HepG2 (cell line): ENCODE measurements around the gene CPB1. TPM values are rescaled to one million over a fixed set of nuclear protein-coding genes. Genes with fewer than 3 reads are reported as not detected.

ENCODE experiments used
- ATAC-seq: fragments of 200-7000 bp; cut with Tn5 transposase; 3 replicates; pipeline ENCODE4 v1.9.1; 2020; ENCODE audit warnings: mild to moderate bottlenecking, moderate library complexity
- BruUV-seq: library from RNA; stranded (reverse); fragments of 400-500 nt; replicated peaks from 2 replicates; lab custom pipeline; 2021; lab: Mats Ljungman, UMichigan
- CTCF ChIA-PET: fragments of 300-600 bp; formaldehyde crosslinking; extraction: SDS; loops from one replicate; lab custom pipeline; 2021; ENCODE audit warnings: low total read pairs, inconsistent platforms, low intra/inter-chr PET ratio; lab: Yijun Ruan, JAX
- POLR2A ChIA-PET: fragments of 350-600 bp; sonication (Branson Sonifier 250); formaldehyde crosslinking; loops from one replicate; lab custom pipeline; 2020; ENCODE audit warnings: antibody characterized with exemption, inconsistent platforms; lab: Yijun Ruan, JAX
- DNase-seq: peaks from one replicate; pipeline ENCODE4 v3.0.0-alpha.2; 2015; ENCODE audit warnings: low spot score
- FAIRE-seq: peaks from 3 replicates; lab custom pipeline; 2011; peaks lifted over from hg19 to GRCh38; lab: Jason Lieb, UNC
- H2AFZ ChIP-seq: one replicate; pipeline ENCODE4 v1.6.1; 2011; ENCODE audit warnings: low read length, inconsistent platforms
- H3K27ac ChIP-seq: fragments of 300-600 bp; 3 replicates; pipeline ENCODE4 v1.8.0; 2011; ENCODE audit warnings: mixed run types, mild to moderate bottlenecking, mixed read lengths, low read length, inconsistent platforms; ENCODE audit not compliant: insufficient read depth; ENCODE audit errors: extremely low read length
- H3K27me3 ChIP-seq, 2 experiments: fragments of 200-600 bp in 1 of 2; 2 replicates in 1 of 2; 3 replicates in 1 of 2; pipeline versions ENCODE4 v1.6.0 to v1.8.0; 2011; ENCODE audit warnings: low read length in 2 of 2, mild to moderate bottlenecking in 2 of 2, moderate library complexity in 2 of 2, inconsistent platforms in 1 of 2; ENCODE audit not compliant: insufficient read depth in 2 of 2, control insufficient read depth in 1 of 2
- H3K36me3 ChIP-seq, 2 experiments: fragments of 200-600 bp in 1 of 2; replicated peaks in 1 of 2; 2 replicates in 1 of 2; 3 replicates in 1 of 2; pipeline versions ENCODE4 v1.5.1 to v1.8.0; 2011; ENCODE audit warnings: low read length in 2 of 2, inconsistent platforms in 1 of 2; ENCODE audit not compliant: insufficient read depth in 2 of 2, control insufficient read depth in 1 of 2
- H3K4me1 ChIP-seq: 2 replicates; pipeline ENCODE4 v1.5.1; 2012; ENCODE audit warnings: low read length, inconsistent platforms; ENCODE audit not compliant: insufficient read depth
- H3K4me2 ChIP-seq: 2 replicates; pipeline ENCODE4 v1.6.0; 2011; ENCODE audit warnings: low read depth, low read length, inconsistent platforms
- H3K4me3 ChIP-seq, 3 experiments: fragments of 200-600 bp in 1 of 3; sonication (generic), shearing (Covaris generic) in 1 of 3; replicated peaks in 1 of 3; 2 replicates each; pipeline ENCODE4 v1.5.1; 2011 to 2016; ENCODE audit warnings: low read length in 3 of 3, inconsistent platforms in 2 of 3, low read depth in 2 of 3, mild to moderate bottlenecking in 2 of 3, control low read depth in 1 of 3, mixed read lengths in 1 of 3; ENCODE audit not compliant: insufficient read depth in 1 of 3
- H3K79me2 ChIP-seq: one replicate; pipeline ENCODE4 v1.6.1; 2011; ENCODE audit warnings: low read length, inconsistent platforms; ENCODE audit not compliant: insufficient read depth
- H3K9ac ChIP-seq: 2 replicates; pipeline ENCODE4 v1.6.0; 2011; ENCODE audit warnings: mild to moderate bottlenecking, low read depth, low read length, inconsistent platforms; ENCODE audit not compliant: insufficient read depth
- H3K9me3 ChIP-seq: 2 replicates; pipeline ENCODE4 v1.5.1; 2012; ENCODE audit warnings: mild to moderate bottlenecking, low read length
- H4K20me1 ChIP-seq: 2 replicates; pipeline ENCODE4 v1.6.0; 2011; ENCODE audit warnings: inconsistent platforms, mild to moderate bottlenecking, low read length, moderate library complexity; ENCODE audit not compliant: insufficient read depth
- ATF7-NPFF ChIP-seq: sonication (generic); formaldehyde crosslinking; IDR thresholded peaks from 2 replicates; pipeline ENCODE4 v1.8.1; 2023; ENCODE audit warnings: mild to moderate bottlenecking, low read depth, missing genetic modification reagents, moderate library complexity
- EEA1 ChIP-seq: sonication (generic); formaldehyde crosslinking; IDR thresholded peaks from 2 replicates; pipeline ENCODE4 v1.5.1; 2020; ENCODE audit warnings: mild to moderate bottlenecking, missing genetic modification reagents, borderline replicate concordance
- HBP1 ChIP-seq: IDR thresholded peaks from 2 replicates; pipeline ENCODE4 v1.6.1; 2016; ENCODE audit warnings: low read depth, control low read depth
- HOXA3 ChIP-seq: sonication (generic); formaldehyde crosslinking; IDR thresholded peaks from 2 replicates; pipeline ENCODE4 v1.5.0; 2020; ENCODE audit warnings: missing genetic modification reagents
- KAT7 ChIP-seq: IDR thresholded peaks from 2 replicates; pipeline ENCODE4 v1.6.1; 2018; ENCODE audit warnings: borderline replicate concordance, missing compliant biosample characterization
- KLF13 ChIP-seq: sonication (generic); formaldehyde crosslinking; IDR thresholded peaks from 2 replicates; pipeline ENCODE4 v1.4.0; 2020; ENCODE audit warnings: mild to moderate bottlenecking, missing genetic modification reagents
- MYPOP ChIP-seq: sonication (generic); formaldehyde crosslinking; IDR thresholded peaks from 2 replicates; pipeline ENCODE4 v1.8.1; 2023; ENCODE audit warnings: mild to moderate bottlenecking, moderate library complexity, missing genetic modification reagents
- RXRB ChIP-seq: IDR thresholded peaks from 2 replicates; pipeline ENCODE4 v1.6.1; 2016; ENCODE audit warnings: borderline replicate concordance, missing genetic modification reagents, missing compliant biosample characterization
- ZIK1 ChIP-seq: sonication (generic); formaldehyde crosslinking; IDR thresholded peaks from 2 replicates; pipeline ENCODE4 v1.5.0; 2020; ENCODE audit warnings: mild to moderate bottlenecking, low read depth, missing genetic modification reagents, borderline replicate concordance
- ZMYM3 ChIP-seq: sonication (generic); formaldehyde crosslinking; IDR thresholded peaks from 2 replicates; pipeline ENCODE4 v1.5.1; 2020; ENCODE audit warnings: mild to moderate bottlenecking, missing genetic modification reagents
- ZNF251 ChIP-seq: sonication (generic); formaldehyde crosslinking; IDR thresholded peaks from 2 replicates; pipeline ENCODE4 v1.9.0; 2021; ENCODE audit warnings: mild to moderate bottlenecking, missing genetic modification reagents
- ZNF414 ChIP-seq: sonication (generic); formaldehyde crosslinking; IDR thresholded peaks from 2 replicates; pipeline ENCODE4 v1.5.0; 2020; ENCODE audit warnings: missing genetic modification reagents
- ZNF558 ChIP-seq: sonication (generic); formaldehyde crosslinking; IDR thresholded peaks from 2 replicates; pipeline ENCODE4 v1.9.0; 2022; ENCODE audit warnings: mild to moderate bottlenecking, missing genetic modification reagents, borderline replicate concordance
- WGBS: methylation state at CpG from one replicate; pipeline ENCODE4 v1.1.6; 2017; ENCODE audit warnings: low lambda C conversion rate; 5-methylcytosine and 5-hydroxymethylcytosine counted together
- in situ Hi-C: cut with HindIII; loops from 2 replicates; pipeline ENCODE4 v1.10.0; 2017; ENCODE audit warnings: low pct_unique_long_range_greater_than_20kb; ENCODE audit not compliant: extremely low pct_ligation_motif_present
- intact Hi-C: fragments of 100-400 bp; cut with micrococcal nuclease; formaldehyde crosslinking; loops from one replicate; pipeline ENCODE4 v1.10.0; 2022; ENCODE audit not compliant: unreplicated experiment
- polyA plus RNA-seq, 8 experiments: library from polyadenylated mRNA; depleted of rRNA in 3 of 8; stranded (reverse) in 7 of 8; unstranded in 1 of 8; fragments of >200 nt; fragmentation: Illumina TruSeq in 4 of 8; extraction: Trizol in 4 of 8; gene quantifications; 2 replicates each; pipeline versions ENCODE4 v1.2.1 to v1.2.3, GENCODE V29; 2011 to 2016; ENCODE audit warnings: low read depth in 4 of 8, missing spikeins in 1 of 8, mixed read lengths in 1 of 8; ENCODE audit not compliant: insufficient read depth in 1 of 8
- total RNA-seq, 5 experiments: library from RNA; depleted of rRNA; stranded (reverse); fragments of >200 nt; fragmentation: Illumina TruSeq; extraction: Trizol; gene quantifications; 2 replicates each; pipeline ENCODE4 v1.2.3, GENCODE V29; 2016; ENCODE audit warnings: low read depth in 1 of 5
- TF ChIP-seq, protein P1 (sequence below): sonication (generic); formaldehyde crosslinking; IDR thresholded peaks from 2 replicates; pipeline ENCODE4 v1.8.1; 2022; ENCODE audit warnings: mild to moderate bottlenecking, missing genetic modification reagents

CPB1 gene
- total and polyA plus RNA-seq, 2 of the 13 experiments (the other 11 are each of a cell fraction or from before 2014, with no cell fraction given) = not detected

- no peak for DNase-seq
- intact Hi-C loops = no loop called here
- H2AFZ ChIP-seq = no peak overlapping the region
- no peaks in the 10 kb centered on the region for H3K36me3 ChIP-seq
- no peaks in the 10 kb centered on the region for H3K27me3 ChIP-seq
- ATAC-seq = no peak
- H4K20me1 ChIP-seq = no peaks in the 10 kb centered on the region
- WGBS = 24% methylated on average over 11 of the region's 11 CpGs
- no peak overlapping the region for H3K9ac ChIP-seq
- H3K4me3 ChIP-seq = no peak overlapping the region
- H3K79me2 ChIP-seq = no peaks in the 10 kb centered on the region
- in situ Hi-C loops = no loop called here
- ChIA-PET POLR2A (no interaction called here), CTCF (no interaction called here)
- BruUV-seq = no TSS peak
- FAIRE-seq = no peak
- H3K4me1 ChIP-seq = peaks cover 2% of the 10 kb centered on the region; the same call in 1 of the 2 replicates
- H3K9me3 ChIP-seq = no peaks in the 10 kb centered on the region
- H3K4me2 ChIP-seq = no peak overlapping the region
- no peak overlapping the region for H3K27ac ChIP-seq
- TF ChIP-seq MYPOP = no peak
These were observed 12.1 kb upstream of the CPB1 start for GRCh38 chr3:148815316-148816110.

GRCh38 chr3:148816427-148816826, 11.2 kb upstream of the CPB1 start:
- Histone ChIP-seq H3K27ac (no peak overlapping the region), H2AFZ (no peak overlapping the region), H3K27me3 (no peaks in the 10 kb centered on the region), H3K9me3 (no peaks in the 10 kb centered on the region), H3K79me2 (no peaks in the 10 kb centered on the region), H3K4me1 (peaks cover 8% of the 10 kb centered on the region), H4K20me1 (no peaks in the 10 kb centered on the region), H3K4me2 (no peak overlapping the region), H3K36me3 (no peaks in the 10 kb centered on the region), H3K9ac (no peak overlapping the region), H3K4me3 (no peak overlapping the region)
- FAIRE-seq = no peak
- intact Hi-C loops (no loop called here), in situ Hi-C loops (no loop called here)
- ATAC-seq = no peak
- CTCF ChIA-PET = no interaction called here
- BruUV-seq = no TSS peak
- no peak for DNase-seq
- POLR2A ChIA-PET = no interaction called here
- 26% methylated on average over 2 of the region's 2 CpGs for WGBS
- TF ChIP-seq HBP1 (CRISPR knock-in tag) = no peak
- no peak for TF ChIP-seq EEA1 (CRISPR knock-in tag)
- TF ChIP-seq RXRB (CRISPR knock-in tag) = no peak
- no peak for TF ChIP-seq KLF13
- TF ChIP-seq ZMYM3 = no peak
- TF ChIP-seq, protein P1, sequence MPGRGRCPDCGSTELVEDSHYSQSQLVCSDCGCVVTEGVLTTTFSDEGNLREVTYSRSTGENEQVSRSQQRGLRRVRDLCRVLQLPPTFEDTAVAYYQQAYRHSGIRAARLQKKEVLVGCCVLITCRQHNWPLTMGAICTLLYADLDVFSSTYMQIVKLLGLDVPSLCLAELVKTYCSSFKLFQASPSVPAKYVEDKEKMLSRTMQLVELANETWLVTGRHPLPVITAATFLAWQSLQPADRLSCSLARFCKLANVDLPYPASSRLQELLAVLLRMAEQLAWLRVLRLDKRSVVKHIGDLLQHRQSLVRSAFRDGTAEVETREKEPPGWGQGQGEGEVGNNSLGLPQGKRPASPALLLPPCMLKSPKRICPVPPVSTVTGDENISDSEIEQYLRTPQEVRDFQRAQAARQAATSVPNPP (CRISPR knock-in tag) = no peak
- no peak for TF ChIP-seq ATF7-NPFF (CRISPR knock-in tag)
- TF ChIP-seq ZNF251 (CRISPR knock-in tag) = no peak
- TF ChIP-seq ZIK1 (CRISPR knock-in tag) = no peak
- TF ChIP-seq HOXA3 (CRISPR knock-in tag) = no peak
- no peak for TF ChIP-seq ZNF414 (CRISPR knock-in tag)
- TF ChIP-seq KAT7 (CRISPR knock-in tag) = no peak
- TF ChIP-seq ZNF558 = no peak
